ENCODE measurements around the gene RNU4-1. TPM values are rescaled to one million over a fixed set of nuclear protein-coding genes. Genes with fewer than 3 reads are reported as not detected.

The RNU4-1 gene
- total RNA-seq, 1 donor from 2014 or later: 7,038 TPM

- H3K4me1 Mint-ChIP-seq (ENCODE audit: low read depth): peaks cover 4% of the 10 kb centered on the region
- peaks cover 4% of the 10 kb centered on the region for H3K36me3 Mint-ChIP-seq (ENCODE audit: insufficient read depth)
- no peak overlapping the region for H3K4me3 Mint-ChIP-seq (ENCODE audit: low read depth)
- no peak for TF ChIP-seq CTCF (IDR thresholded peaks at IDR 0.05; ENCODE audit: unreplicated experiment)
- peak overlapping the region; percentile 24 for H3K27ac Mint-ChIP-seq
- no peak for DNase-seq (ENCODE audit: low spot score, unreplicated experiment)
- H3K27me3 Mint-ChIP-seq: no peaks in the 10 kb centered on the region
- H3K9me3 Mint-ChIP-seq (ENCODE audit: low read depth): peaks cover 3% of the 10 kb centered on the region
These were observed 16.3 kb downstream of the RNU4-1 start for GRCh38 chr12:120276734-120277133.

- Mint-ChIP-seq H3K36me3 (ENCODE audit: insufficient read depth) (no peaks in the 10 kb centered on the region), H3K4me1 (ENCODE audit: low read depth) (peaks cover 19% of the 10 kb centered on the region), H3K9me3 (ENCODE audit: low read depth) (no peaks in the 10 kb centered on the region), H3K4me3 (ENCODE audit: low read depth) (no peak overlapping the region), H3K27ac (peak overlapping the region; percentile 41), H3K27me3 (no peaks in the 10 kb centered on the region)
- no peak for TF ChIP-seq CTCF (IDR thresholded peaks at IDR 0.05; ENCODE audit: unreplicated experiment)
- DNase-seq (ENCODE audit: low spot score, unreplicated experiment): no peak
These were observed 25.3 kb downstream of the RNU4-1 start for GRCh38 chr12:120267736-120268135.

- no peak for TF ChIP-seq CTCF (IDR thresholded peaks at IDR 0.05; ENCODE audit: unreplicated experiment)
- no peaks in the 10 kb centered on the region for H3K27me3 Mint-ChIP-seq
- no peak for DNase-seq (ENCODE audit: low spot score, unreplicated experiment)
- no peaks in the 10 kb centered on the region for H3K36me3 Mint-ChIP-seq (ENCODE audit: insufficient read depth)
- peak overlapping the region; percentile 78 for H3K4me3 Mint-ChIP-seq (ENCODE audit: low read depth)
- peak overlapping the region; percentile 94 for H3K27ac Mint-ChIP-seq
- H3K9me3 Mint-ChIP-seq (ENCODE audit: low read depth): no peaks in the 10 kb centered on the region
- peaks cover 24% of the 10 kb centered on the region for H3K4me1 Mint-ChIP-seq (ENCODE audit: low read depth)
These were observed 26.7 kb downstream of the RNU4-1 start for GRCh38 chr12:120266180-120266870.

GRCh38 chr12:120265473-120266179 lies 27.4 kb downstream of the RNU4-1 start, which contains the start of gene PXN:
Gene PXN, minus strand, starts transcription at chr12:120265730. Its CDS starts 101 bp downstream, at chr12:120265629.
- H3K27ac Mint-ChIP-seq: peak within 1 kb of the TSS; percentile 94
- TF ChIP-seq CTCF (IDR thresholded peaks at IDR 0.05; ENCODE audit: unreplicated experiment): peak; percentile 86
- H3K4me1 Mint-ChIP-seq (ENCODE audit: low read depth): peaks cover 24% of the 10 kb centered on the region
- no peaks in the 10 kb centered on the region for H3K36me3 Mint-ChIP-seq (ENCODE audit: insufficient read depth)
- no peaks in the 10 kb centered on the region for H3K9me3 Mint-ChIP-seq (ENCODE audit: low read depth)
- no peaks in the 10 kb centered on the region for H3K27me3 Mint-ChIP-seq
- peak; percentile 92 for DNase-seq (ENCODE audit: low spot score, unreplicated experiment)
- H3K4me3 Mint-ChIP-seq (ENCODE audit: low read depth): peak within 1 kb of the TSS; percentile 79

- H3K9me3 Mint-ChIP-seq (ENCODE audit: low read depth): no peaks in the 10 kb centered on the region
- H3K4me3 Mint-ChIP-seq (ENCODE audit: low read depth): peak overlapping the region; percentile 79
- H3K27ac Mint-ChIP-seq: peak overlapping the region; percentile 71
- H3K4me1 Mint-ChIP-seq (ENCODE audit: low read depth): peaks cover 24% of the 10 kb centered on the region
- no peaks in the 10 kb centered on the region for H3K36me3 Mint-ChIP-seq (ENCODE audit: insufficient read depth)
- no peak for DNase-seq (ENCODE audit: low spot score, unreplicated experiment)
- no peaks in the 10 kb centered on the region for H3K27me3 Mint-ChIP-seq
- no peak for TF ChIP-seq CTCF (IDR thresholded peaks at IDR 0.05; ENCODE audit: unreplicated experiment)
These were observed 28.0 kb downstream of the RNU4-1 start for GRCh38 chr12:120264904-120265472.

Measured in progenitor cell of endocrine pancreas (in vitro differentiated cells).